HL-60/S4 treated with retinoic acid at 250 ng/mL for 4 days and 3 days (cell line): ENCODE data around the gene ITIH3.

ENCODE experiments used
- in situ Hi-C: fragments of 300-500 bp; cut with MboI; formaldehyde crosslinking; loops from 2 replicates; pipeline ENCODE4 v1.7.0; 2022; ENCODE audit warnings: low sequenced_read_pairs

The ITIH3 gene

GRCh38 chr3:52779837-52780585, 14.6 kb upstream of the ITIH3 start:
- in situ Hi-C loops = no loop called here

GRCh38 chr3:52781741-52782140, 12.9 kb upstream of the ITIH3 start:
- in situ Hi-C loops = no loop called here

GRCh38 chr3:52782412-52783210, 12.0 kb upstream of the ITIH3 start:
- in situ Hi-C loops = no loop called here

- in situ Hi-C loops = no loop called here
Observed at GRCh38 chr3:52783211-52783555, 11.4 kb upstream of the ITIH3 start.

GRCh38 chr3:52784021-52784621, 10.5 kb upstream of the ITIH3 start:
- in situ Hi-C loops = no loop called here

GRCh38 chr3:52784931-52785590, 9.5 kb upstream of the ITIH3 start:
- in situ Hi-C loops = no loop called here

- in situ Hi-C loops = no loop called here
Observed at GRCh38 chr3:52786330-52787215, 8.0 kb upstream of the ITIH3 start.

GRCh38 chr3:52787246-52787645, 7.3 kb upstream of the ITIH3 start:
- in situ Hi-C loops = no loop called here

GRCh38 chr3:52787672-52788625, 6.6 kb upstream of the ITIH3 start:
- in situ Hi-C loops = no loop called here

- in situ Hi-C loops = no loop called here
Observed at GRCh38 chr3:52788890-52789745, 5.5 kb upstream of the ITIH3 start.

- in situ Hi-C loops = no loop called here
Observed at GRCh38 chr3:52789746-52790040, 4.9 kb upstream of the ITIH3 start.

GRCh38 chr3:52790337-52790736, 4.3 kb upstream of the ITIH3 start:
- in situ Hi-C loops = no loop called here

- in situ Hi-C loops = no loop called here
Observed at GRCh38 chr3:52790741-52791140, 3.9 kb upstream of the ITIH3 start.

- in situ Hi-C loops = no loop called here
Observed at GRCh38 chr3:52791366-52791765, 3.2 kb upstream of the ITIH3 start.

GRCh38 chr3:52791928-52792327, 2.7 kb upstream of the ITIH3 start:
- in situ Hi-C loops = no loop called here

- in situ Hi-C loops = no loop called here
Observed at GRCh38 chr3:52792413-52792812, 2.2 kb upstream of the ITIH3 start.

GRCh38 chr3:52792961-52793695, 1.5 kb upstream of the ITIH3 start:
- in situ Hi-C loops = no loop called here
